SIG-M5 treated with dmso at 0.1 percent for 504 hours (cell line): ENCODE data around the gene EMP2.

Source experiments
- DNase-seq: peaks from one replicate; lab custom pipeline; 2025; ENCODE audit not compliant: unreplicated experiment; lab: John Stamatoyannopoulos, UW

The EMP2 gene

GRCh38 chr16:10493276-10493675 lies 87.1 kb downstream of the EMP2 start:
- DNase-seq: no peak

GRCh38 chr16:10490141-10490540 lies 90.3 kb downstream of the EMP2 start:
- DNase-seq: no peak

- DNase-seq: peak; percentile 68
Observed at GRCh38 chr16:10485698-10486382, 94.6 kb downstream of the EMP2 start.

GRCh38 chr16:10485159-10485558 lies 95.2 kb downstream of the EMP2 start:
- DNase-seq: no peak

DNA sequence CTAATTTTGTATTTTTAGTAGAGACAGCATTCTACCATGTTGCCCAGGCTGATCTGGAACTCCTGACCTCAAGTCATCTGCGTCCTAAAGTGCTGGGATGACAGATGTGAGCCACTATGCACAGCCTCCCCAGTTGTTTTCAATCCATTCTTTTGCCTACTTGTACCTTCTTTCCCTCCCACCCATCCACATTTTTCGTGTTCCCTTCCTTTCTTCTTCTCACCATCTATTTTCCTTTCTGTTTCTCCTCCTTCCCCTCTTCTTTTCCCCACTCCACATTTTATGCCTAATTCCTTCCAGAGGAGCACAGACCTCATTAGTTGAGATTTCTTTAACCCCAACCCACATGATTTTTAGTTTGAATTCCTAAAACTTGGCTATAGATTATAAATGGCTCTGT lies 100.2 kb downstream of the EMP2 start:
- no peak for DNase-seq
